Measurements from ENCODE around the gene ITGAD. TPM values are rescaled to one million over a fixed set of nuclear protein-coding genes. Genes with fewer than 3 reads are reported as not detected.
A peak's percentile ranks its signal among the peaks of the same experiment; 100 is the strongest.

The ITGAD gene
- total and polyA plus RNA-seq, 2 of the 13 experiments (the other 11 are each of a cell fraction or from before 2014, with no cell fraction given): not detected

- TF ChIP-seq REXO4 (CRISPR knock-in tag; IDR thresholded peaks at IDR 0.05; ENCODE audit: borderline replicate concordance): no peak
- TF ChIP-seq RAD51 (IDR thresholded peaks at IDR 0.05; ENCODE audit: borderline replicate concordance): no peak
- no peak for TF ChIP-seq EP300 (IDR thresholded peaks at IDR 0.05; ENCODE audit: low read depth in 2 of 2, low read length in 2 of 2)
- TF ChIP-seq EP300 (CRISPR knock-in tag; IDR thresholded peaks at IDR 0.05; ENCODE audit: borderline replicate concordance): no peak
- no peak for TF ChIP-seq ZBTB26 (CRISPR knock-in tag; IDR thresholded peaks at IDR 0.05; ENCODE audit: borderline replicate concordance)
- no peak for TF ChIP-seq KLF11 (CRISPR knock-in tag; IDR thresholded peaks at IDR 0.05)
- TF ChIP-seq PAWR (CRISPR knock-in tag; IDR thresholded peaks at IDR 0.05; ENCODE audit: borderline replicate concordance): no peak
- TF ChIP-seq U2AF2 (IDR thresholded peaks at IDR 0.05; ENCODE audit: low read depth, low read length): no peak
- TF ChIP-seq FIP1L1 (IDR thresholded peaks at IDR 0.05; ENCODE audit: borderline replicate concordance, insufficient read depth, low read depth, low read length): no peak
- TF ChIP-seq PHF20 (CRISPR knock-in tag; IDR thresholded peaks at IDR 0.05): no peak
- no peak for TF ChIP-seq ZNF646 (CRISPR knock-in tag; IDR thresholded peaks at IDR 0.05)
- TF ChIP-seq ZNF18 (CRISPR knock-in tag; IDR thresholded peaks at IDR 0.05; ENCODE audit: insufficient replicate concordance): no peak
- peak; percentile 81 for TF ChIP-seq SRY (CRISPR knock-in tag; IDR thresholded peaks at IDR 0.05)
- TF ChIP-seq ZNF513 (CRISPR knock-in tag; conservative IDR thresholded peaks at IDR 0.05): no peak
- TF ChIP-seq ATF3 (CRISPR knock-in tag; IDR thresholded peaks at IDR 0.05): no peak
- no peak for TF ChIP-seq JUN (CRISPR knock-in tag; IDR thresholded peaks at IDR 0.05)
- peak; percentile 37; the same call in 1 of the 2 replicates for TF ChIP-seq ZFYVE20 (CRISPR knock-in tag; IDR thresholded peaks at IDR 0.05; ENCODE audit: borderline replicate concordance, low read depth)
These were observed 21.3 kb upstream of the ITGAD start (continued) for GRCh38 chr16:31371619-31372484.

Measured in HepG2 (cell line).